Glomerular endothelial cell (primary cell): ENCODE results near the gene EEF1B2. TPM values are rescaled to one million over a fixed set of nuclear protein-coding genes. Genes with fewer than 3 reads are reported as not detected.

Source experiments
- DNase-seq: peaks from one replicate; pipeline ENCODE4 v3.0.0-alpha.2; 2011; ENCODE audit warnings: low read depth, low spot score; ENCODE audit errors: extremely low read depth
- total RNA-seq: library from RNA; depleted of rRNA; stranded (reverse); fragments of >200 nt; gene quantifications from 2 replicates; pipeline ENCODE4 v1.2.3, GENCODE V29; 2015

EEF1B2 gene
- total RNA-seq, 1 donor from 2014 or later: 290 TPM

DNA sequence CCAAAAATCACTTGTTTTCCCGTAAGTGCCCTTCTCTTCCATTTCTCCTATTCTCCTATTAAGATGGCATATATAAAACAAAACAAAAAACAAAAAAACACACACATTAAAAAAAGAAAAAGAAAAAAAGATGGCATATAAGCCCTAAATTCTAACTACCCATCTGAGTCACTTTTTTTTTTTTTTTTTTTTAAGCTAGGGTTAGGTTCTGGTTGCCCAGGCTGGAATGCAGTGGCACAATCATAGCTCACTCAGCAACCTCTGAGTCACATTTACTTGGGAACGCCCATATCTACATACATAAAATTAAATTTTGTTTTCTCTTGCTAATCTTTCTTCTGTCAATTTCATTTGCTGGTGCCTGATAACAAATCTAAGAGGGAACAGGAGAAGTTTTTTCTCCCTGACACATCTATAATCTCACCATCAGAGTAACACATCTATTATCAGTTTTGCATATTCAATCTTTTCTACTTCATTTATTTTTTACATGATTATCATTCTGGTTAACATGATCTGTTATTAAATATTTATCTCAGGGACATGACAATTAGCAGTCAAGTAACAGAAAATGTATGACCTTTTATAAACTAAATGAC lies 52.1 kb downstream of the EEF1B2 start:
- DNase-seq: no peak

Other genes with a start within 250 kb of the EEF1B2 start
- gene INO80D, start 73.7 kb upstream of the EEF1B2 start, total RNA-seq: 12.8 and 14.2 TPM in 2 replicates
- 77.6 and 84.8 TPM in 2 replicates for gene NDUFS1, start 451 bp upstream of the EEF1B2 start, total RNA-seq
- 6.3 and 8.2 TPM in 2 replicates for gene ZDBF2, start 114.8 kb downstream of the EEF1B2 start, total RNA-seq